8988T (cell line): ENCODE measurements around the gene ANKZF1.
"Not testable (repeated sequence)": the region's sequence is repeated elsewhere in the genome, so short reads cannot be mapped to it uniquely, and the experiment has no call there.

ENCODE experiments used
- DNase-seq: peaks from one replicate; pipeline ENCODE4 v3.0.0; 2011

Gene ANKZF1, protein sequence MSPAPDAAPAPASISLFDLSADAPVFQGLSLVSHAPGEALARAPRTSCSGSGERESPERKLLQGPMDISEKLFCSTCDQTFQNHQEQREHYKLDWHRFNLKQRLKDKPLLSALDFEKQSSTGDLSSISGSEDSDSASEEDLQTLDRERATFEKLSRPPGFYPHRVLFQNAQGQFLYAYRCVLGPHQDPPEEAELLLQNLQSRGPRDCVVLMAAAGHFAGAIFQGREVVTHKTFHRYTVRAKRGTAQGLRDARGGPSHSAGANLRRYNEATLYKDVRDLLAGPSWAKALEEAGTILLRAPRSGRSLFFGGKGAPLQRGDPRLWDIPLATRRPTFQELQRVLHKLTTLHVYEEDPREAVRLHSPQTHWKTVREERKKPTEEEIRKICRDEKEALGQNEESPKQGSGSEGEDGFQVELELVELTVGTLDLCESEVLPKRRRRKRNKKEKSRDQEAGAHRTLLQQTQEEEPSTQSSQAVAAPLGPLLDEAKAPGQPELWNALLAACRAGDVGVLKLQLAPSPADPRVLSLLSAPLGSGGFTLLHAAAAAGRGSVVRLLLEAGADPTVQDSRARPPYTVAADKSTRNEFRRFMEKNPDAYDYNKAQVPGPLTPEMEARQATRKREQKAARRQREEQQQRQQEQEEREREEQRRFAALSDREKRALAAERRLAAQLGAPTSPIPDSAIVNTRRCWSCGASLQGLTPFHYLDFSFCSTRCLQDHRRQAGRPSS

GRCh38 chr2:219229305-219230058 lies at the start of gene ANKZF1, which contains the start of gene ATG9A:
TSS of gene ANKZF1 (plus strand) at chr2:219229806. CDS start at chr2:219230258, 452 bp downstream.
TSS of gene ATG9A (minus strand) at chr2:219229636. CDS start at chr2:219228024, 1,612 bp downstream.
- peak; percentile 99 for DNase-seq

DNA sequence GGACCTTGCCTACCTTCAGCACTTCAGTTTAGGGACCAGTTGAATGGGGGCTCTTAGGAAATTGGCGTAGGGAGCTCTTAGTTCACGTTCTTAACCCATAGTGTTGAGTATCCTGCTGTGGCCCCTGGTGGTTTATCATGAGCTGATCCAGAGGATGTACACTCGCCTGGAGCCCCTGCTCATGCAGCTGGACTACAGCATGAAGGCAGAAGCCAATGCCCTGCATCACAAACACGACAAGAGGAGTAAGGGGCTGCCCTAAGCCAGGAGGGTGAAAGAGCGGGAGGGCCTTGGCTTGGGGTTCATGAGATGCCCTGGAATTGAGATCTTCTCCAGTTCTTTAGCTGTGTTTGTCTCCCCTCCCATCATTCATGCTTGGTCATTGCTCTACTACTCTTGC lies 48.6 kb upstream of the ANKZF1 start:
- no peak for DNase-seq

- DNase-seq, result no peak
These were observed 48.1 kb upstream of the ANKZF1 start for GRCh38 chr2:219181531-219181930.

DNA sequence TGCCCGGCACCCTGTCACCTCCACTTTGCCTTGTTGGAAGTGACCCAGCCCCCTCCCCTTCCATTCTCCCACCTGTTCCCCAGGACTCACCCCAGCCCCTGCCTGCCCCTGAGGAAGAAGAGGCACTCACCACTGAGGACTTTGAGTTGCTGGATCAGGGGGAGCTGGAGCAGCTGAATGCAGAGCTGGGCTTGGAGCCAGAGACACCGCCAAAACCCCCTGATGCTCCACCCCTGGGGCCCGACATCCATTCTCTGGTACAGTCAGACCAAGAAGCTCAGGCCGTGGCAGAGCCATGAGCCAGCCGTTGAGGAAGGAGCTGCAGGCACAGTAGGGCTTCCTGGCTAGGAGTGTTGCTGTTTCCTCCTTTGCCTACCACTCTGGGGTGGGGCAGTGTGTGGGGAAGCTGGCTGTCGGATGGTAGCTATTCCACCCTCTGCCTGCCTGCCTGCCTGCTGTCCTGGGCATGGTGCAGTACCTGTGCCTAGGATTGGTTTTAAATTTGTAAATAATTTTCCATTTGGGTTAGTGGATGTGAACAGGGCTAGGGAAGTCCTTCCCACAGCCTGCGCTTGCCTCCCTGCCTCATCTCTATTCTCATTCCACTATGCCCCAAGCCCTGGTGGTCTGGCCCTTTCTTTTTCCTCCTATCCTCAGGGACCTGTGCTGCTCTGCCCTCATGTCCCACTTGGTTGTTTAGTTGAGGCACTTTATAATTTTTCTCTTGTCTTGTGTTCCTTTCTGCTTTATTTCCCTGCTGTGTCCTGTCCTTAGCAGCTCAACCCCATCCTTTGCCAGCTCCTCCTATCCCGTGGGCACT lies 47.1 kb upstream of the ANKZF1 start:
- DNase-seq, result no peak

GRCh38 chr2:219183151-219183772 lies 46.3 kb upstream of the ANKZF1 start:
- DNase-seq, result no peak

DNA sequence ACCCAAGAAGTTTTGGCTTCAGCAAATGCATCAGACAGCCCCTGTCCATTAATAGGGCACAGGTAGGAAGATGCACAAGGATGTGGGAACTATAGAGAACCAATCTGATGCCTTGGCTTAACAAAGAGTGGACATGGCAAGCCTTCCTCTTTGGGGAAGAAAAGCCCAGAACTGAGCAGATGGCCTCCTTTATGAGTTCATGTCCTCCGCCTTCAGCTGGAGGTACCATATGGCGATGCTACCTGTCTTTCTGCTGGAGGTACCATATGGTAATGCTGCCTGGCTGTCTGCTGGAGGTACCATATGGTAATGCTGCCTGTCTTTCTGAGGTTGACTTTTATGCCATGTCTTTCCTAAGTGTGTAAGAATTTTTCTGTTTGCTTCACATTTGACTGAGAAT lies 45.5 kb upstream of the ANKZF1 start:
- no peak for DNase-seq

DNA sequence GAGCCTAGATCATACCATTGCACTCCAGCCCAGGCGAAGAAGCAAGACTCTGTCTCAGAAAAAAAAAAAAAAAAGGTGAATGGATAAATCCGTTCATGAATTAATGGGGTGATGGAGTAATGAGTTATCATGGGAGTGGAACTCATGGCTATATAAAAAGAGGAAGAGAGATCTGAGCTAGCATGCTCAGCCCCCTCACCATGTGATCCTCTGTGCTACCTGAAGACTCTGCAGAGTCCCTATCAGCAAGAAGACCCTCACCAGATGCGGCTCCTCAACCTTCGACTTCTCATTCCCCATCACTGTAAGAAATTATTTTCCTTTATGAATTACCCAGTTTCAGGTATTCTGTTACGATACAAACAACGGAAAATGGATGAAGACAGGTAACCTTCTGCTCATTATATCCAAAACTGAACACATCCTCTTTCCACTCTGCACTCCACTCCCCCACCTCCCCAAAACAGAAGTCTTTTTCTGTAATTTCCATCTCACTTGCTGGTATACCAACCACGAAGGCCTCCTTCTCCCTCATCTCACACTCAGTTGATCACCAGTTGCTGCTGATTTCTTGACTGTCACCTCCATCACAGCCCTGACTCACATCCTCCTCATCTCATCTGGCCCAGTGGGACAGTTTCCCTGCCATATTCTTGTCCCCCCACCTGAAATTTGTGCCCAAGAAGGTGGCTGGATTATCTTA lies 42.7 kb upstream of the ANKZF1 start:
- DNase-seq, result no peak

DNA sequence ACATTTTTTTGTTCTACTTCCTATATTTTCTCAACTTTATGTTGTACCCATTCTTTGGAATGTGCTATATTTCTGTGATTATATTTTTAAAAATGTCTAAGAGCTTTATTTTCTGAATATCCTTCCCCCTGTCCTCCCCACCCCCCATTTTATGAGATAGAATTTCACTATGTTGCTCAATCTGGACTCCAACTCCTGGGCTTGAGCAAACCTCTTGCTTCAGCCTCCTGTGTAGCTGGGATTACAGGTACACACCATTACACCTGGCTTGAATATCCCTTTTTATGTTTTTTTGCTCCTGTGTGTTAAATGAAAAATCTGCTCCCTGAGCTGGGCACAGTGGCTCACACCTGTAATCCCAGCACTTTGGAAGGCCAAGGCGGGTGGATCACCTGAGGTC lies 32.2 kb upstream of the ANKZF1 start:
- DNase-seq, result no peak

DNA sequence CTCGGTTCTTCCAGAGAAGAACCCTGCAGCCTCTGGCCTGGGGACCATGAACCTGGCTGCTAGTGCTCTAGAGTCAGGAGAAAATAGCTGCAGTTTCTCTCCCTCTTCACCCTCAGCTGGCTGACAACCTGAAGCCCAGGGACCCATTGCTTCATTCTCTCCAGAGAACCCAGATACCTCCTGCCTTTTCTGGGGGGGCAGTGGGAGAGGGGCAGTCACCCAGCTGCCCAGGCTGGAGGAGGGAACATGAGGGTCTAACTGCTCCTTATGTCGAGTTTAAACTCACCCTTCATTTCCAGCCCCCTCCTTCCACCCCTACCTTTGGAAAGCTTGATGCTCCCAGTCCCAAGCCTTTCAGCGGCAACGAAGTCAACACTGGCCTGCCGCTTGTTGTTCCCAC lies 30.6 kb upstream of the ANKZF1 start:
- no peak for DNase-seq

DNA sequence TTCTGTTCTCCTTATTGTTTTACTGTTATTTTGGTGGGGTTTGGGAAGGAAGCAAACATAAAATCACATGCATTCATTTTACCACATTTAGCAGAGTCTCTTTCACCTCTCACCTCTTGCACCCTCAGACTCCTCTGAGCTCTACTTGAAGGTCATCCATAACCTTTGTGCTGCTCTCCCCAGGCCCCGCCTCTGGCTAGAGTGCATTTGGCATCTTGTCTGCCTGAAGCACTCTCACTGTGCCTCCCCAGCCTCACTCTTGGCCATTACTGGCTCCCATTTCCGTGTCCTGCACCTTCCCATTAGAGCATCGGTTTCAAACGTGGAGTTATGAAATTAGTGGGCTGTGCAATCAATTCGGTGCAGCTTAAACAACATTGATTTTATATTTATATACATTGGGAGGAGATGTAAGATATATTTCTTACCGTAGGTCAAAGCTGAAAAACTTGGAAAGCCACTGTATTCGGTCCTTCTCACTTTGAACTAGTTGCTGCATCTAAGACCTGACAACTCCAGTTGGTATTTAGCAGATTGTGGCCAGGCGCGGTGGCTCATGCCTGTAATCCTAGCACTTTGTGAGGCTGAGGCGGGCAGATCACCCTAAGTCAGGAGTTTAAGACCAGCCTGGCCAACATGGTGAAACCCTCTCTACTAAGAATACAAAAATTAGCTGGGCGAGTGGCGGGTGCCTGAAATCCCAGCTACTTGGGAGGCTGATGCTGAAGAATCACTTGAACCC lies 30.0 kb upstream of the ANKZF1 start:
- no peak for DNase-seq

DNA sequence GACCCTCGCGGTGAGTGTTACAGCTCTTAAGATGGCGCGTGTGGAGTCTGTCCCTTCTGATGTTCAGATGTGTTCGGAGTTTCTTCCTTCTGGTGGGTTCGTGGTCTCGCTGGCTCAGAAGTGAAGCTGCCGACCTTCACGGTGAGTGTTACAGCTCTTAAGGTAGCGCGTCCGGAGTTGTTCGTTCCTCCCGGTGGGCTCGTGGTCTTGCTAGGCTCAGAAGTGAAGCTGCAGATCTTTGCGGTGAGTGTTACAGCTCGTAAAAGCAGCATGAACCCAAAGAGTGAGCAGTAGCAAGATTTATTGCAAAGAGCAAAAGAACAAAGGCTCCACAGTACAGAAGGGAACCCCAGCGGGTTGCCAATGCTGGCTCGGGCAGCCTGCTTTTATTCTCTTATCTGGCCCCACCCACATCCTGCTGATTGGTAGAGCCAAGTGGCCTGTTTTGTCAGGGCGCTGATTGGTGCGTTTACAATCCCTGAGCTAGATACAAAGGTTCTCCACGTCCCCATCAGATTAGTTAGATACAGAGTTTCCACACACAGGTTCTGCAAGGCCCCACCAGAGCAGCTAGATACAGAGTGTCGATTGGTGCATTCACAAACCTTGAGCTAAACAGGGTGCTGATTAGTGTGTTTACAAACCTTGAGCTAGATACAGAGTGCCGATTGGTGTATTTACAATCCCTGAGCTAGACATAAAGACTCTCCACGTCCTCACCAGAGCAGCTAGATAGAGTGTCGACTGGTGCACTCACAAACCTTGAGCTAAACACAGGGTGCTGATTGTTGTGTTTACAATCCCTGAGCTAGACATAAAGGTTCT lies 28.9 kb upstream of the ANKZF1 start:
- DNase-seq, result not testable (repeated sequence)

DNA sequence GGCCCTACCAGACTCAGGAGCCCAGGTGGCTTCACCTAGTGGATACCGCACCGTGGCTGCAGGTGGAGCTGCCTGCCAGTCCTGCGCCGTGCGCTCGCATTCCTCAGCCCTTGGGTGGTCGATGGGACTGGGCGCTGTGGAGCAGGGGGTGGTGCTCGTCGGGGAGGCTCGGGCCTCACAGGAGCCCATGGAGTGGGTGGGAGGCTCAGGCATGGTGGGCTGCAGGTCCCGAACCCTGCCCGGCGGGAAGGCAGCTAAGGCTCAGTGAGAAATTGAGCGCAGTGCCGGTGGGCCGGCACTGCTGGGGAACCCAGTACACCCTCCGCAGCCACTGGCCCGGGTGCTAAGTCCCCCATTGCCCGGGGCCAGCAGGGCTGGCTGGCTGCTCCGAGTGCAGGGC lies 28.3 kb upstream of the ANKZF1 start:
- DNase-seq, result not testable (repeated sequence)

- no peak for DNase-seq
These were observed 25.0 kb upstream of the ANKZF1 start for GRCh38 chr2:219204425-219205164.

- DNase-seq, result no peak
These were observed 24.5 kb upstream of the ANKZF1 start for GRCh38 chr2:219205165-219205538.

- no peak for DNase-seq
These were observed 23.7 kb upstream of the ANKZF1 start for GRCh38 chr2:219205981-219206327.

DNA sequence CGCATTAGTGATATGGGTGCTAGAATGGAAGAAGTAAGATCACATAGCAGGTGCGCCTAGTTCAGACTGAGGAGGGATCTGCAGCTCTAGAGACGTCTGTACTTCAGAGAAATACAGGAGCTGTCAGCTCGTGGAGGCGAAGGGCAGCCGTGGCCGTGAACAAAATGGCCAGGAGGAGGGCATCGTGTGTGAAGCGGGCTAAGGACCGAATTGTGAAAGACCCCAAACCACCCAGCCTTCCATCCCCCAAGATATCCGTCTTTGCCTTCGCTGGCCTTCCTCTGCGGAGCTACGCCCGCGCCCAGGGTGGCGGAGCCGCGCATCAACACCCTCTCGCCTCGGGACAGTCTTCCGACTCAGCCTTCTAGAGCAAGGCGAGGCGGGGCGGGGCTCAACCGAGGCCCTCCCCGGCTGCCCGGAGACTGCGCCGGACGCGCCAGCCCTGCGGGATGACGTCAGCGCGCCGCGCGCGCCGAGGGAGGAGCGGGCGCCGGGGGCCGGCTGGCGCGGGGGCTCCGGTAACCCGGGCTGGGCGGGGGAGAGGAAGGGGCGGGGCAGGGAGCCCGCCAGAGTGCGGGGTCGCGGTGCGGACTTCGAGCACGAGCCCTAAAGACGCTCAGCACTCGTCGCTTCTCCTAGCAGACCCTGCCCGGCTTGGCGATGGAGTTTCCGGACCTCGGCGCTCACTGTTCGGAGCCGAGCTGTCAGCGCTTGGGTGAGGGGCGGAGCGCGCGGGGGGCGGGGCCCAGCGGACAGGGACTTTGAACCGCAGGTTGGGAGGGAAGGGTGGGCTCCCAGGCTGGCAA lies 23.1 kb upstream of the ANKZF1 start, which contains the start of gene ZFAND2B:
Gene ZFAND2B (plus strand): TSS at position 455 of the 806 bp plus-strand sequence. CDS start 206 bp downstream, at position 661.
- peak; percentile 96 for DNase-seq

GRCh38 chr2:219207134-219207883 lies 22.3 kb upstream of the ANKZF1 start:
- DNase-seq, result no peak
